HPDE6-E6E7 (cell line): Measurements from ENCODE around the gene CYP3A4.
"Not testable (repeated sequence)": the region's sequence is repeated elsewhere in the genome, so short reads cannot be mapped to it uniquely, and the experiment has no call there.

Source experiments
- DNase-seq: peaks from one replicate; pipeline ENCODE4 v3.0.0; 2011; ENCODE audit warnings: missing footprints; ENCODE audit errors: extremely low spot score

Gene CYP3A4

DNA sequence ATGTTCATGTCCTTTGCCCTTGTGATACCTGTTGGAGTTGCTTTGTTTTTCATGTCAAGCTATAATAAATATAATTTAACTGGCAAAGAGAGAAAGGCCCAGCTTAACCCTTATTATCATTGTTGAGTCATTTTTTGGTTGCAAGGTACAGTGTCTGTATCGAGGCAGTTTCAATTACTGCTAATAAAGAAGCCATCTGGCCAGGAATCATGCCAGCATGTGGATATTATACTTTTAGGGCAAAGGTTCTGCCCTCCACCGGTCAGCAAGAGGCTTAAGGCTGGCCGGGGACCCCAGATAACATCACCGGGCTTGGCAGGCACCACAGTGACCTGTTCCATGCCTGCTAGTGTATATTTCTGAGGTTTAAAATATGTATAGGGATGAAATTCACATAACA lies 9.0 kb upstream of the CYP3A4 start:
- no peak for DNase-seq

DNA sequence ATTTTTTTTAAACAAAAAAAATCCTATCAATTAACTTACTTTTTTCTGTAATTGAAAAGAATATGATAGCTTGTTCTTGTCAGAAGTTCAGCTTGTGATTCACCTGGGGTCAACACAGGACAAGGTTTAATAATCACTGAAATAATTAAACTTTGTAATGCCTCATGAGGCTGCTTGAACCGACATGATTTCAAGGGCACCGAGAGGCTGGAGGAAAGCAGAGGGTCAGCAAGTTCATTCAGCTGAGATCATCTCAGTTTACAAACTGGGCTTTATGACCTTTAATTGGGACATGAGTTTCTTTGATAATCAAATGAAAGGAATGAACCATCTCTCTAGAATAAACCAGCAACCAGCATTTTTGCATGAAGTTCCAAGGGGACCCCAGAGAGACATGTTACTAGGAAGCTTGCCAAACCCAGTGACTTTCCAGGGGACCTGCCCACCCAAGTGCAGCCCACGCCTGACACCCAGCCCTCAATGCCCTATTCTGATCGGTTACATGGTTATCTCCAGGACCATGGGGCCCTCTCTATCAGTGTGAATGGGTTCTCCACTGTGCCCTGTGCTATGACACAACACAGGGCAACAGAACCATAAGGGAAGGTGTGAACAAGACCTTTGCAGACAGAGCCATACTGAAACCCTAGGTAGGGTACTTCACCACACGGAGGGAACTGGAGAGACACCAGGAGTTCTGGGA lies 7.8 kb upstream of the CYP3A4 start:
- DNase-seq = no peak

DNA sequence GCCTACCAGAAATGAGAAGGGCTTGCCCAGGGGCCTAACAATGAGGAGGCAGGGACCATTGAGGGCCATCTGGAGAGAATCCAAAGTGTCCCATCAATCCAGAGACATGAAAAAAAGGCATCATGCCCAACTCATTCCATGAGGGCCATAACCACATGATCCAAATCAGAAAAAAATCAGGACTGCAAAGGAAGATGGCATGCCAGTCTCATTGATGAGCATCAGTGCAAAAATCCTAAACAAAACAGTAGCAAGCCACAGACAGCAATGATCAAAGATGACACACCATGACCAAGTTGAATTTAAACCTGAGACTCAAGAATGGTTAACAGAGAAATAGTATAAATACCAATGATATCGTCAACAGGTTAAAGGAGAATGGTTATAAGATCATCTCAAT lies 7.0 kb upstream of the CYP3A4 start:
- no peak for DNase-seq

DNA sequence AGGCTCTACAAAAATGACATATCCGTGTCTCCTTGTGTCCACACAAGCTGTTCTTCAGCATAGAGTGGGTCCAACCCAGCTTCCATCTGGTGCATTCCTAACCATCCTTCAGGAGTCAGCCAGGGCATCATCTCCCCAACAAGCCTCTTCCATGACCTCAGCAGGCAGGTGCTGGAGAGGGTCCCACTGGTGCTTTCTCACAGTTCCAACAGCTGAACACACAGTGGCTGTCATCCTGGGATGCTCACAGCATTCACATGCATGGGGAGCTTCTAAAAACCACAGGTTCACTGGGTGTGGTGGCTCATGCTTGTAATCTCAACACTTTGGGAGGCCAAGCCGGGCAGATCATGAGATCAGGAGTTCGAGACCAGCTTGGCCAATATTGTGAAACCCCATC lies 6.4 kb upstream of the CYP3A4 start:
- DNase-seq = no peak

DNA sequence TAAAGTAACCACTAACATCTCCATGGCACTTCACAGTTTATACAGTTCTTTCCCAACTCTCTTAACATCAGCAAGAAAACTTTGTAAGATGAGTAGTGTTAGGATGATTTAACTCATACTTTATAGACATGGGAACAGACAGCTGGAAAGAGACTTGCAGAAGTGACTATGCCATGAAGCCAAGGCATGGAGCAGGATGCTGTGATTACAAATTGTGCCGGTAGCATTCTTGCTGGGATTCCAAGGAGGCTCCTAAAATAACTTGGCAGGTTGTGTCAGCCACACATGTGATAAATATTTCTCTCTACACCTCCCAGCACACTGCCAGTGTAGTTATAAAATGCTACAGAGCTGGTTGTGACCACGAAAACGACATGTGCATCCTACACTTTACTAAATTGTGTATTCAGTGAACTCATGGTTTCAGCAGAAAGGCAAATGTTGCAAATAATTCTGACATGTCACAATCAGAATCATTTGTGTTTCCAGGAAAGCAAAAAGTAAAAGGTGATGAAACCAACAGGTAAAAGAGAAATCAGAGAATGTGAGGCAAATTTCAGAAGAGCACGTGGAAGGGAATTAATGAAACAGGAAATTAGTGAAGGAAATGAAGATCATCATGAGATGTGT lies 5.6 kb upstream of the CYP3A4 start:
- DNase-seq = no peak

DNA sequence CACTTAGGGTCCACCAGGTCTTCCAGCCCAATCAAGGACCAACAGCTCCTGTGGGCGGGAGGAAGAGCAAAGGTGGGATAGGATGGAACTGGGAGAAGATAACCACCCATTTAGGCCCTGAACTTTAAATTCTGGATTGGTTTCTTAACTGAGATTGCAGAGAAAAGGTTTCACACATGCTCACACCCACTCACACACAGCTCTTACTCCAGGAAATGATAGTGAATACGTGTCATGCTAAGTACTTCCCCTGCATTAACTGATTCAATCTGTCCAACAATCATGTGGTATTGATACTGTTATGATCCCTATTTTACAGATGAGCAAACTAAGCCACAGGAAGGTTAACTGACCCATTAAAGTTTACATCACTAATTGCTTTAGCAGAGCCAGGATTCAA lies 4.6 kb upstream of the CYP3A4 start:
- DNase-seq = no peak

DNA sequence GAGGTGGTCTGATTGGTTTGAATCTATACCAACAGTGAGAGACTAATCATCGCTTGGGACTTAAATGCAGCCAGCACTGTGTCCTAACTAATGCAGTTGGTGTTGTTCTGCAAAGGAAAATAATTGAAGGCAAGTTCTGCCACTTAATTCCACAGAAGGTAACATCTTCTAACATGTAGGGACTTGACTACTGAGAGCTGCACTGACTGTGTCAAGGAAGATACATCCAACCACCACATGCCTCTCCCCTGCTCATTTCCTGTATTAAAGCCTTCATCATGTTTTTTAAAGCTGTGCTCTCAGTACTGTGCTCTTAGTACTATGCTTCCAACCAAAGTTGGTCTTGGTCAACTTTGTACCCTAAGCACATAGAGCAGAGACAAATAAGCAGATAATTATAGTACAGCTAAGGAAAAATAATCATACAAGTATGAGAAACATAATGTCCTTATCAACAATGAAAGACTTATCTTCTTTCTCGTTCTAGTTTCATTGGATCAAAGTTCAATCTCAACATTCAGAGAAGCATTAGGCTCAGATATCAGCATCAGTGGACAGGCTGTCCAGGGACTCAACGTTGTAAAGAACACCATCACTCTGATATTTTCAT lies 2.8 kb upstream of the CYP3A4 start:
- DNase-seq = peak; percentile 47

DNA sequence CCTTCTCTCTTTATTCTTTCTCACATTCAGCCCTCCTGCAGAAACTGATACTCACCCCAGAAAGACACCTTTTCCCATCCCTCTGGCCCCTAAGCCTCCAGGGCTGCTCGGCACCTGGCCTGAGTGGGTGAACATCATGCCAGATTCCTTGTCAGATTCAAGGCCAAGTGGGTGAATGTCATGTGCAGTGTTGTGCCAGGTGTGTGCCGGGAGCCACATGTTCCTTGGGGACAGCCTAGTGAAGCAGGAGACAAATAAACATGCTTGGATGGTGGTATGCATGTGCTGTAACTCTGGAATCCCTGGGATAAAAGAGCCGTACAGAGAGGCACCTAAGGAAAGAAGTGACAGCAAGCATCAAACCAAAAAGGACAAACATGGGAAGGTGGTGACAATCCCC lies 1.7 kb upstream of the CYP3A4 start:
- DNase-seq = not testable (repeated sequence)

DNA sequence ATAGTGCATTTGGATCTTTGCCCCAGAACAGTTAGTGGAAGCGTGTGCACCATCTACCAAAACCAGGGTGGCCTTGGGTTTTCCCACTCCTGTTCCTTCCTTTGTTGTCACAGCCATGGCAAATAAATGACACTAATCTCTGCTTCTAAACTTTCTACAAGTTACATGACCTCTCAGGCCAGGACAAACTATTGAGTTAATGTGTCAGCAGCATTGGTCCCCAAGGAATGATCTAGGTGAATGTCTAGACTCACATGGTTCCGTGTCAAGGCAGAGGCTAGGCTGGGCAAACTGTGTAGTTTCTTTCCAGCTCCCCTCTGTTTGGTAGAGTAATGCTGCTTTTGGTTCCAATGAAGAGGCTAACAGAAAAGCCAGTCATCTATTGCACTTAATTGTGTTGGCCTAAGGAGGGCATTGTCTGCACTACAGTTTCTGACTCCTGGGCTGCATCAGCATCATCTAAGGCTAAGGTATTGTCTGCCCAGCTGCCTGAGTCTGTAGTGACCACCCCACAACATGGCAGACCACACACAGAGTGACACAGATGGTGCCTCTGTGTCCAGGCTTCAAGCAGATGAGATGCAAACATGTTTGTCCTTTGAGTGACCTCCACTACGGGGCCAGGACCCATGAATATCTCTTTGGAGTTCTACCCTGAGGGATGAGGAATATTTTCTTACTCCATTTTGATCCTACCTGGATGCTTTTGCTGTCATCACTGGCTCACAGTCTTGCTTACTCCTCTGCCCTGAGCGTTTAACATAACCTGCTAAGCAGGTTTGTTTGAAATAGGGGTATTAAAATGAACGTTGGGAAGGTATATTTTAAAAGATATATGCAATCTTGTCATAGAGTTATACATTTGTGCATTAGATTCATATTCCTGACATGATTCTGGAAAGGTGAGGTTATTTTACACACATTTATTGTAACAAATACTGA lies 1.7 kb downstream of the CYP3A4 start:
- DNase-seq = peak; percentile 25

DNA sequence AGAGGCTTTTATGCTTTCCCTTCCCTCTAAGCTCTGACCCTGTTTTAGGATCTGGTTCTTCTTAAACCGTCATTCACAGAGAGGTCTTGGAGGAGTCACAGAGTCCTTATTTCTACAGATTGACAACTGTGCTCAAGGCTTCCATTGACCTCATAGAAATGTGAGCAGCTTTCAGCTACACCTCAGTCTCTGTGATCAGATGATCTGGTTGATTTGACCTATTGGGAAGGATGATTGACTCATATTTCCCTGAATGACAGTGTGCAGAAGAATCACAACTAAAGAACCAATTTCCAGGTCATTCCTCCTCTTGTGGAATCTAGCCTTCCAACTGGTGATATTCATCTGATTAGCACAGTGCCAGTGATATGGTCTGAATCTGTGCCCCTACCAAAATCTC lies 3.4 kb downstream of the CYP3A4 start:
- DNase-seq = no peak

DNA sequence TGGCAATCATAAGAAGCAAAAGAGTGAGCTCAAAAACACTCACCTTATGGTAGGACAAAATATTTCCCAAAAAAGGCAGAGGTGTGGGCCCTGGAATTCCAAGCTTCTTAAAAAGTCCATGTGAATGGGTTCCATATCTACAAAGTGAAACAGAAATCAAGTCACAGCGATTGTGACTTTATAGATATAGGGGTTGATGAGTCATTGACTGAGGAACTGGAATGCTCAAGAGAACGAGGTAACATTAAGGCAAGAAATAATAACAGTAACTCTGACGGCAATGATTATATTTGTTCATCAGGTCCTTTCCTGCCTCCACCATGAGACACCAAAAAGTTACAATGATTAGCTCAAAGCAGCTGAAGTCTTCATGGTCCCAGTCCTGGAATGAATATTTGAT lies 4.0 kb downstream of the CYP3A4 start:
- DNase-seq = no peak

DNA sequence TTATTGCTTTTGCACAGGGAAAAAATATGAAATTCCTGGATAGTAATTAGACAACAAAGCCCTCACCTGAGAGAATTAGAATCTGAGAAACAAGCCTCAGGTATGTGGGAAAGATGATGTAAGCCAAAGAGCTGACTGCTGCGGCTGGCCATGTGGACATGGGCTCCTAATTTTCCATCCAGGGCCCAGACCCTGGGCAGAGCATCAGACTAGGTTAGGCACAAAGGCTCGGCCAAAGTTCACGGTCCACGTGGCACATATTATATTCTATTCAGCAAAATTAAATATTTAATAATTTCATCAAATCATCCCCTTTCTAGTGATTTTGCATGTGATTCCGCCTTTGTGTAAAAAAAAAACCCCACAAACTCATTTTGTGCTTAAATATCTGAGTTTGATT lies 5.1 kb downstream of the CYP3A4 start:
- DNase-seq = no peak

DNA sequence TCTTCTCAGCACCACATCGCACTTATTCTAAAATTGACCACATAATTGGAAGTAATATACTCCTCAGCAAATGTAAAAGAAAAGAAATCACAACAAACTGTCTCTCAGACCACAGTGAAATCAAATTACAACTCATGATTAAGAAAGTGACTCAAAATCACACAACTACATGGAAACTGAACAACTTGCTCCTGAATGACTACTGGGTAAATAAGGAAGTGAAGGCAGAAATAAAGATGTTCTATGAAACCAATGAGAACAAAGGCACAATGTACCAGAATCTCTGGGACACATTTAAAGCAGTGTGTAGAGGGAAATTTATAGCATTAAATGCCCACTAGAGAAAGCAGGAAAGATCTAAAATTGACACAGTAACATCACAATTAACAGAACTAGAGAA lies 10.6 kb downstream of the CYP3A4 start:
- DNase-seq = not testable (repeated sequence)

DNA sequence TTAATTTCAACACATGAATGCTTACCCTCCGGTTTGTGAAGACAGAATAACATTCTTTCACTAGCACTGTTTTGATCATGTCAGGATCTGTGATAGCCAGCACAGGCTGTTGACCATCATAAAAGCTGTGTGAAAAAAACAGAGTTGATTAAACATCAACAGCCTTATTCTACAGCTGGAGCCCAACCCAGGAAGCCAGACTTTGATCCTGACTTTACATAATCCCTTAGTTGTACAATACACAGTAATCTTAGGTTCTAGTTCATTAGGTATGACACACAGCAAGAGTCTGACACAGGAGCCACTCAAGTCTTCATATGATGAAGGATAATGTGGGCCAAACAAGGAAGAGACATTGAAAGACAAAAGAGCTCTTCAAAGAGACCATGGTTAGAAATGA lies 11.4 kb downstream of the CYP3A4 start:
- DNase-seq = no peak

DNA sequence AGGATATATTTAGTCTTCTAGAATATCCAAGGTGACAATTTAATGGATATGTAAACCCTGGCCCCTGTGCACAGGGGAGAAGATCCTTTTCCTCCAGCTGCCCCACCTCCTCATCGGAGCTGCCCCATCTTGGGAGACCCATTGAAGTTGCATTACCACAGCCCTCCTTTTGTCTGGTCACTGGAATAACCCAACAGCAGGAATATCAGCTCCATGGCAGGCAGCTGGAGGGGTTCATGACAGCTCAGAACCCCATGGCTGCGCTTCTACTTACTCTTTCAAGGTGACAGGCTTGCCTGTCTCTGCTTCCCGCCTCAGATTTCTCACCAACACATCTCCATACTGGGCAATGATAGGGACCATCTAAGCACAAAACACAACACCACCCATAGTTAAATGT lies 14.5 kb downstream of the CYP3A4 start:
- DNase-seq = not testable (repeated sequence)

DNA sequence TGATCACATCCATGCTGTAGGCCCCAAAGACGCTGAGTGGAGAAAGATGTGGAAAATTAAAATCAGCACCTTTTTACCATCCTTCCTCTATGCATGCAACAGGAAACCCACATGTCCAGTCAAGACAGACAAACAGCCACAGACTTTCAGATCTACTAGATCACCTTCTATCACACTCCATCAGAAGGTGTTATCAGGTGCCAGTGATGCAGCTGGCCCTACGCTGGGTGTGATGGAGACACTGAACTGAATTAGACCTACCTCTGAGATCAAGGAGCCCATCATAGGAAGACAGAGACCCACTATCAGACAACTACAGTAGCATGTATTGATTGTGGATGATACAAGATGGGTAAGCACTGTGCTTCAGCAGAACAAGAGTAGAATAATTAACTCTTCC lies 15.5 kb downstream of the CYP3A4 start:
- no peak for DNase-seq

DNA sequence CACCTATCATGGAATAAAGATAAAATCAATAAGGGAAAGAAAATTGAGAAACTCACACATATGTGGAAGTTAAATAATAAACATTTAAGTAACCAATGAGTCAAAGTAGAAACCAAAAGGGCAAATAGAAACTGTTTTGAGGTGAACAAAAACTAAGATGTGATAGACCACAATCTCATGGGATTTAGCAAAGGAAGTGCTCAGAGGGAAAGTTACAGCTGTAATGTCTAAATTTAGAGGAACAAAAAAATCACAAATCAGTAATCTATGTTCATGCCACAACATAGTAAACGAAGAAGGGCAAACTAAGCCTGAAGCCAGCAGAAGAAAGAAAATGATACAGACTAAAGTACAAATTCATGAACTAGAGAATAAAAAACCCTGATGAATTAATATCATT lies 16.3 kb downstream of the CYP3A4 start:
- no peak for DNase-seq

DNA sequence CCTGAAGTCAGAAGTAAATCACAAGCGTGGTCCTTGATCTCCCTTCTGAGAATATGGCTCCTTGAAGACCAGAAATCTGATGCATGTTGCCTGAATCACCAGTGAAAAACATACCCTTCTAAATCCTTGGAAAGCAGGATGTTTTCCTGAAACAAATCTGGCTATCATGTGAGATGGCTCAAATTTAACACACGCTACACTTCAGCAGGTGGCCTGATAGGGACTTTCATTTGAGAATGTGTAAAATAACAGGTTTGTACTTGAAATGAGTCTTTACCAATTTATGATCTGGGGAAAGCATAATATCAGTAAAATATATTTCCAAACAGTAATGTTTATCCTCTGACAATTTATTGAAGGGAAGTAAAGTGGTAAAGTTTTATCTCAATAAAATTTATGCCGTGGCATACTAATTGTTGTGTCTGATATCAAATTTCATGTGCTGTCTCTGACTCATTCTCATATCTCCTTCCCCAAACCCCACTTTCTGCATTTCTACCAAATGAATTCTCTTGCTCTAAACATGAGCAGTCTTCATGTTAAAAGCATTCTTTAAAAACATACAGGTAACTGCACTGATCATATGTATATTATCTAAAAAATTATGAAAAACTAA lies 17.4 kb downstream of the CYP3A4 start:
- no peak for DNase-seq

DNA sequence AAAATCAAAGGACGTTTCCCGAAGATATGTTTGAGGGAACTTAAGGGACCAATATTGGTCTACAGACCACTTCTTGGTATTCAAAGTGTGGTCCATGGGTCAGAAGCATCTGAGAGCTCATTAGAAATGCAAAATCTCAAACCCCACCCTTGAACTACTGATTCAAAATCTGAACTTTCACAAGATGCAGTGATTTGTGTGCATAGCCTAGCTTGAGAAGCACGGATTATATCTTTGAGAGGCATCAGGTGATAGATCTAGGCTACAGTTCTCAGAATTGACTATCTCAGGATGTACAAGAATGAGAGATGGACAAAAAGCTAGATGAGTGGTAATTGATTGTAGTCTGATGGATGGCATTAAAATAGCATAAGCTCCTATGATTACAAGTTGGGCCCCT lies 19.5 kb downstream of the CYP3A4 start:
- DNase-seq = no peak

DNA sequence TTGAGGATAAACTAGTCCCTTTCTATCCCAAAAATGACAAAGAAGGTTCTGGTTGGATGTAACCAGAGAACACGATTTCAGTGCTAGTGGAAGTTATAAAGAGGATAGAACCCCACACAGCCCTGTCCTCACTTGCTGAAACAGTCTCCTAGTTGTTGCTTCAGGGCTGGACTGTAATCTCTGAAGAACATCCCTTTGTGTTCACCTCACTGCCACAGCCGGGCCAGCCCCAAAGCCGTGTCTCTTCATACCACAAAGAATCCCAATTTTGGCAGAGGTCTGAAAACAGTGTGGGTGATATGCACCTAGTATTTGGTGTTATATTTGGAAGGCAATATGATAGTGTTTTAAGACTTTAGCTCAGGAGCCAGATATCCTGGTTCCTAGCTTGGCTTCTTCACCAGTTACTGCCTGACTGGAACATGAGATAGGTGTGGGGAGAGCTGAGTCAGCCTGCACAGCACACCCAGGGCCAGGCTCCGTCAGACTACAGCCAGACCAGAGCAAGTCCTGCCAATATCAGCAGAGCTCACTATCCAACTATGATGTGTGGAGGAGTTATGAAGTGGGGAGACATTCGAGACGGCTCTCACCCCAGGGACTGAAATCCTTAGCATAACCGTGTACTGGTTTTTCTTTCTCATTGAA lies 21.2 kb downstream of the CYP3A4 start:
- DNase-seq = peak; percentile 81

DNA sequence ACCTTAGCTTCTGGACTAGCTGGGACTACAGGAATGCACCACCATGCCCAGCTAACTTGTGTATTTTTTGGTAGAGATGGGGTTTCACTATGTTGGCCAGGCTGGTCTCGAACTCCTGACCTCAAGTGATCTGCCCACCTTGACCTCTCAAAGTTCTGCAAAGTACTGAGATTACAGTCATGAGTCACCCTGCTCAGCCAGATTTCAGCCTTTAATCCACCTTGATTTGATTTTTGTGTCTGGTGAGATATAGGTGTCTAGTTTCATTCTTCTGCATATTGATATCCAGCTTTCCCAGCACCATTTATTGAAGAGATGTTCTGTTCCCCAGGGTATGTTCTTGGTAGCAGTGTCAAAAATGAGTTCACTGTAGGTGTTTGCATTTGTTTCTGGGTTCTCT lies 28.9 kb downstream of the CYP3A4 start:
- no peak for DNase-seq
